Neural cell (in vitro differentiated cells): Measurements from ENCODE around the gene RNF217. TPM values are rescaled to one million over a fixed set of nuclear protein-coding genes. Genes with fewer than 3 reads are reported as not detected.

Experiments used
- H2AFZ ChIP-seq: fragments of 200-600, 300-800 bp; sonication (generic), shearing (Covaris generic); 2 replicates; pipeline ENCODE4 v1.6.0; 2014; ENCODE audit warnings: low read depth, mild to moderate bottlenecking, antibody characterized with exemption, low read length, moderate library complexity
- H3F3A ChIP-seq: fragments of 200-600 bp; shearing (Covaris generic); 2 replicates; pipeline ENCODE4 v1.6.1; 2016; ENCODE audit warnings: mild to moderate bottlenecking, moderate library complexity, mixed read lengths, antibody characterized with exemption, low read length; ENCODE audit not compliant: insufficient read depth, poor library complexity, severe bottlenecking
- H3K27ac ChIP-seq: fragments of 200-600, 300-800 bp; sonication (generic), shearing (Covaris generic); 2 replicates; pipeline ENCODE4 v1.5.1; 2014; ENCODE audit warnings: mild to moderate bottlenecking, low read length, moderate library complexity
- H3K27me3 ChIP-seq: fragments of 300-800, 200-600 bp; sonication (generic), shearing (Covaris generic); 2 replicates; pipeline ENCODE4 v1.6.0; 2014; ENCODE audit warnings: mild to moderate bottlenecking, low read depth, low read length, moderate library complexity; ENCODE audit not compliant: insufficient read depth
- H3K36me3 ChIP-seq: fragments of 300-800, 200-600 bp; sonication (generic), shearing (Covaris generic); 2 replicates; pipeline ENCODE4 v1.5.1; 2014; ENCODE audit warnings: mild to moderate bottlenecking, antibody characterized with exemption, low read length, moderate library complexity; ENCODE audit not compliant: insufficient read depth
- H3K4me2 ChIP-seq: fragments of 300-800, 200-600 bp; sonication (generic), shearing (Covaris generic); 2 replicates; pipeline ENCODE4 v1.6.0; 2014; ENCODE audit warnings: mild to moderate bottlenecking, low read length
- H3K4me3 ChIP-seq: fragments of 300-800, 200-600 bp; sonication (generic), shearing (Covaris generic); 2 replicates; pipeline ENCODE4 v1.5.1; 2014; ENCODE audit warnings: mild to moderate bottlenecking, low read length, moderate library complexity
- H3K79me2 ChIP-seq: fragments of 200-600 bp; shearing (Covaris generic); replicated peaks from 2 replicates; pipeline ENCODE4 v1.6.0; 2014; ENCODE audit warnings: mild to moderate bottlenecking, low read length, moderate library complexity; ENCODE audit not compliant: insufficient read depth
- H3K9ac ChIP-seq: fragments of 300-800, 200-600 bp; sonication (generic), shearing (Covaris generic); 2 replicates; pipeline ENCODE4 v1.6.1; 2016; ENCODE audit warnings: mild to moderate bottlenecking, low read length, mixed read lengths
- H3K9me2 ChIP-seq: fragments of 200-600 bp; shearing (Covaris generic); 2 replicates; pipeline ENCODE4 v1.6.1; 2016; ENCODE audit warnings: mild to moderate bottlenecking, low read length, mixed read lengths; ENCODE audit not compliant: insufficient read depth
- H3K9me3 ChIP-seq: fragments of 200-600, 300-800 bp; sonication (generic), shearing (Covaris generic); 2 replicates; pipeline ENCODE4 v1.6.1; 2016; ENCODE audit warnings: mild to moderate bottlenecking, mixed run types, low read length, moderate library complexity, mixed read lengths
- H4K20me1 ChIP-seq: fragments of 200-600 bp; shearing (Covaris generic); 2 replicates; pipeline ENCODE4 v1.6.1; 2016; ENCODE audit warnings: mild to moderate bottlenecking, mixed run types; ENCODE audit not compliant: insufficient read depth
- EP300 ChIP-seq: fragments of 450-650 bp; conservative IDR thresholded peaks from 2 replicates; pipeline ENCODE4 v1.6.1; 2014; ENCODE audit warnings: antibody characterized with exemption, mild to moderate bottlenecking, moderate library complexity; ENCODE audit not compliant: poor library complexity, severe bottlenecking
- EZH2 ChIP-seq: fragments of 200-600, 300-800 bp; shearing (Covaris generic), sonication (generic); IDR thresholded peaks from 2 replicates; pipeline ENCODE4 v1.6.1; 2014; ENCODE audit warnings: antibody characterized with exemption, low read length, borderline replicate concordance, mild to moderate bottlenecking; ENCODE audit not compliant: insufficient read depth, poor library complexity, severe bottlenecking
- MXI1 ChIP-seq: fragments of 450-650 bp; conservative IDR thresholded peaks from 2 replicates; pipeline ENCODE4 v1.6.1; 2014; ENCODE audit warnings: antibody characterized with exemption, mild to moderate bottlenecking; ENCODE audit not compliant: poor library complexity, severe bottlenecking
- POLR2AphosphoS5 ChIP-seq: IDR thresholded peaks from 2 replicates; pipeline ENCODE4 v1.6.1; 2012
- RAD21 ChIP-seq: fragments of 450-650 bp; conservative IDR thresholded peaks from 2 replicates; pipeline ENCODE4 v1.6.1; 2014; ENCODE audit warnings: antibody characterized with exemption, mild to moderate bottlenecking, moderate library complexity
- SMC3 ChIP-seq: fragments of 450-650 bp; conservative IDR thresholded peaks from 2 replicates; pipeline ENCODE4 v1.6.1; 2014; ENCODE audit warnings: antibody characterized with exemption, mild to moderate bottlenecking, moderate library complexity; ENCODE audit not compliant: poor library complexity
- TAF1 ChIP-seq: IDR thresholded peaks from 2 replicates; pipeline ENCODE4 v1.6.1; 2012; ENCODE audit warnings: low read depth
- polyA plus RNA-seq: library from polyadenylated mRNA; depleted of rRNA; stranded (reverse); fragments of >200 nt; gene quantifications from 2 replicates; pipeline ENCODE4 v1.2.3, GENCODE V29; 2014
- TF ChIP-seq, protein P1 (sequence below): IDR thresholded peaks from 2 replicates; pipeline ENCODE4 v1.6.1; 2012; ENCODE audit warnings: borderline replicate concordance
- TF ChIP-seq, protein P2 (sequence below): fragments of 450-650 bp; IDR thresholded peaks from 2 replicates; pipeline ENCODE4 v1.5.1; 2014; ENCODE audit warnings: antibody characterized with exemption, mild to moderate bottlenecking, moderate library complexity; ENCODE audit not compliant: poor library complexity, severe bottlenecking

The RNF217 gene
- polyA plus RNA-seq, 1 donor from 2014 or later, result 10.2 TPM

DNA sequence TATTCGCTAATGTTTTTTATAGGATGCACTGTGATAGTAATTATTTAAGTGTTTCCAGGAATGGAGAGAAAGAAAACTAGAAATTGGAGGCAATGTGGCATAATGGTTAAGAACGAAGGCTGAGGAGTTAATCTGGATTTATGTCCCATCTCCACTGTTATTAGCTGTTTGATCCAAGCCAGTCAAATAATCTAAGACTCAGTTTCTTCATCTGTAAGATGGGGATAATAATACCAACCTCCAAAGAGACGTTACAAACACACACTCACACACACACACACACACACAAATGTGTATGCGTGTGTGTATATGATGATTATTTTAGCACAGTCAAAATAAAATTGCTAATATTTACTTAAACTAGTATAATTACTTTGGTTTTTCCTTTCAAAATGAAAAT is 154.5 kb downstream of the RNF217 start:
- Histone ChIP-seq H3K4me3 (no peak overlapping the region), H3K27me3 (no peaks in the 10 kb centered on the region)

DNA sequence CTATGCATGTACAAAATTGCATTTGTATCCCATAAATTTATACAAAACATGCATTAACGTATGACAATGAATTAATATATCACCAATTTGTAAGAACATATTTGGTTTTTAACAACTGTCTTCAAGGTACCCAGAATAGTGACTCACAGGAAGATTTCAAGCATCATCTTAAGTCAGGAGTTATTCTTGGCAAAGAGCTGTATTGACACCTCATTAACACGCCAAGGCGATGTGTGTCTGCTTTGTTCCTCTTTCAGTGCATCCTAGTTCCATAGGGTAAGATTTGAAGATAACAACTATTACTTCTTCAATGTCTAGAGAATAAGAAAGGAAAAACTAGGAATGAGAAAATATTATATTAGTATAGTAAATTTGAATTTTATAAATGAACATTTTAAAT is 155.6 kb downstream of the RNF217 start:
- H3K79me2 ChIP-seq, result no peaks in the 10 kb centered on the region
- H3F3A ChIP-seq, result no peaks in the 10 kb centered on the region
- no peaks in the 10 kb centered on the region for H4K20me1 ChIP-seq
- H3K4me2 ChIP-seq, result no peak overlapping the region
- H3K36me3 ChIP-seq, result no peaks in the 10 kb centered on the region
- no peaks in the 10 kb centered on the region for H3K9me2 ChIP-seq
- no peaks in the 10 kb centered on the region for H3K27me3 ChIP-seq
- H3K9me3 ChIP-seq, result no peaks in the 10 kb centered on the region
- H3K27ac ChIP-seq, result peak overlapping the region; percentile 38
- no peak overlapping the region for H2AFZ ChIP-seq
- TF ChIP-seq EZH2, result no peak
- peak; percentile 59 for TF ChIP-seq POLR2AphosphoS5
- H3K4me3 ChIP-seq, result no peak overlapping the region
- no peak overlapping the region for H3K9ac ChIP-seq

More for the DNA sequence above, 154.5 kb downstream of the RNF217 start:
- H3K4me2 ChIP-seq, result peak overlapping the region; percentile 9
- TF ChIP-seq EP300 (no peak), RAD21 (no peak), MXI1 (no peak), EZH2 (no peak), SMC3 (no peak), POLR2AphosphoS5 (no peak), TAF1 (no peak)
- TF ChIP-seq, protein P1, sequence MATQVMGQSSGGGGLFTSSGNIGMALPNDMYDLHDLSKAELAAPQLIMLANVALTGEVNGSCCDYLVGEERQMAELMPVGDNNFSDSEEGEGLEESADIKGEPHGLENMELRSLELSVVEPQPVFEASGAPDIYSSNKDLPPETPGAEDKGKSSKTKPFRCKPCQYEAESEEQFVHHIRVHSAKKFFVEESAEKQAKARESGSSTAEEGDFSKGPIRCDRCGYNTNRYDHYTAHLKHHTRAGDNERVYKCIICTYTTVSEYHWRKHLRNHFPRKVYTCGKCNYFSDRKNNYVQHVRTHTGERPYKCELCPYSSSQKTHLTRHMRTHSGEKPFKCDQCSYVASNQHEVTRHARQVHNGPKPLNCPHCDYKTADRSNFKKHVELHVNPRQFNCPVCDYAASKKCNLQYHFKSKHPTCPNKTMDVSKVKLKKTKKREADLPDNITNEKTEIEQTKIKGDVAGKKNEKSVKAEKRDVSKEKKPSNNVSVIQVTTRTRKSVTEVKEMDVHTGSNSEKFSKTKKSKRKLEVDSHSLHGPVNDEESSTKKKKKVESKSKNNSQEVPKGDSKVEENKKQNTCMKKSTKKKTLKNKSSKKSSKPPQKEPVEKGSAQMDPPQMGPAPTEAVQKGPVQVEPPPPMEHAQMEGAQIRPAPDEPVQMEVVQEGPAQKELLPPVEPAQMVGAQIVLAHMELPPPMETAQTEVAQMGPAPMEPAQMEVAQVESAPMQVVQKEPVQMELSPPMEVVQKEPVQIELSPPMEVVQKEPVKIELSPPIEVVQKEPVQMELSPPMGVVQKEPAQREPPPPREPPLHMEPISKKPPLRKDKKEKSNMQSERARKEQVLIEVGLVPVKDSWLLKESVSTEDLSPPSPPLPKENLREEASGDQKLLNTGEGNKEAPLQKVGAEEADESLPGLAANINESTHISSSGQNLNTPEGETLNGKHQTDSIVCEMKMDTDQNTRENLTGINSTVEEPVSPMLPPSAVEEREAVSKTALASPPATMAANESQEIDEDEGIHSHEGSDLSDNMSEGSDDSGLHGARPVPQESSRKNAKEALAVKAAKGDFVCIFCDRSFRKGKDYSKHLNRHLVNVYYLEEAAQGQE, result no peak
- TF ChIP-seq, protein P2, sequence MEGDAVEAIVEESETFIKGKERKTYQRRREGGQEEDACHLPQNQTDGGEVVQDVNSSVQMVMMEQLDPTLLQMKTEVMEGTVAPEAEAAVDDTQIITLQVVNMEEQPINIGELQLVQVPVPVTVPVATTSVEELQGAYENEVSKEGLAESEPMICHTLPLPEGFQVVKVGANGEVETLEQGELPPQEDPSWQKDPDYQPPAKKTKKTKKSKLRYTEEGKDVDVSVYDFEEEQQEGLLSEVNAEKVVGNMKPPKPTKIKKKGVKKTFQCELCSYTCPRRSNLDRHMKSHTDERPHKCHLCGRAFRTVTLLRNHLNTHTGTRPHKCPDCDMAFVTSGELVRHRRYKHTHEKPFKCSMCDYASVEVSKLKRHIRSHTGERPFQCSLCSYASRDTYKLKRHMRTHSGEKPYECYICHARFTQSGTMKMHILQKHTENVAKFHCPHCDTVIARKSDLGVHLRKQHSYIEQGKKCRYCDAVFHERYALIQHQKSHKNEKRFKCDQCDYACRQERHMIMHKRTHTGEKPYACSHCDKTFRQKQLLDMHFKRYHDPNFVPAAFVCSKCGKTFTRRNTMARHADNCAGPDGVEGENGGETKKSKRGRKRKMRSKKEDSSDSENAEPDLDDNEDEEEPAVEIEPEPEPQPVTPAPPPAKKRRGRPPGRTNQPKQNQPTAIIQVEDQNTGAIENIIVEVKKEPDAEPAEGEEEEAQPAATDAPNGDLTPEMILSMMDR, result no peak
- no peak overlapping the region for H3K9ac ChIP-seq
- no peaks in the 10 kb centered on the region for H3K36me3 ChIP-seq
- no peaks in the 10 kb centered on the region for H3K9me3 ChIP-seq
- no peaks in the 10 kb centered on the region for H3F3A ChIP-seq
- H4K20me1 ChIP-seq, result no peaks in the 10 kb centered on the region
- H3K9me2 ChIP-seq, result no peaks in the 10 kb centered on the region
- H3K27ac ChIP-seq, result peak overlapping the region; percentile 46
- H2AFZ ChIP-seq, result no peak overlapping the region
- H3K79me2 ChIP-seq, result no peaks in the 10 kb centered on the region

DNA sequence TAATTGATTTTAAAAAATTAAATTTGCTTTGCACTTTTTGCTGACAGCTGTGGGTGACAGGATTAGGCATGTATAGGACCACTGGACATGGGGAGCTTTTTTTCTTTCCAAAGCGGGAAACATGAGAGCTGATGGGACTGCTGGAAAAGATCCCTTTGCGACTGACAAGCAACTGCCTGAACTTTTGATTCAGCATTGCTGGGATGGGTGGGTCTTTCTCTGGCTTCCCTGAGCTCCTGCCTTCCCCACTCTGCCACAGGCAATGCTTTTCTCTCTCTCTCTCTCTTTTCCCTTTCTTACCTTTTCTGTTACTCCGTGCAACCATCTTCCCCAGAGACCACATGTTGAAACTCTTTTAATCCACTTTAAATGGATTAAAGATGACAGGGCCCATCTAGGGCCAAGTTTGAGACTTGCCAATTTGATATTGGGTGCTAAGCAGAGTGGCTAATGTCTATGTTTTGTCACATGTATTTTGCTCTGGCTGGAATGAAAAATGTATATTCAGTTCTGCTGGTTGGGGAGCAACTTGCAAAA is 157.9 kb downstream of the RNF217 start:
- no peak overlapping the region for H2AFZ ChIP-seq
- H3K9me2 ChIP-seq, result no peaks in the 10 kb centered on the region
- H3K27me3 ChIP-seq, result no peaks in the 10 kb centered on the region
- no peak overlapping the region for H3K27ac ChIP-seq
- H3K4me3 ChIP-seq, result no peak overlapping the region
- no peaks in the 10 kb centered on the region for H3F3A ChIP-seq
- H4K20me1 ChIP-seq, result no peaks in the 10 kb centered on the region
- H3K9me3 ChIP-seq, result no peaks in the 10 kb centered on the region
- H3K79me2 ChIP-seq, result no peaks in the 10 kb centered on the region
- TF ChIP-seq EZH2 (no peak), POLR2AphosphoS5 (no peak), SMC3 (no peak), EP300 (no peak), MXI1 (no peak), TAF1 (no peak)
- TF ChIP-seq, protein P1, result no peak
- TF ChIP-seq, protein P2, result no peak
- no peak overlapping the region for H3K4me2 ChIP-seq
- H3K36me3 ChIP-seq, result no peaks in the 10 kb centered on the region
- H3K9ac ChIP-seq, result no peak overlapping the region
